K562 (cell line): ENCODE measurements around the gene ANKRD16. TPM values are rescaled to one million over a fixed set of nuclear protein-coding genes. Genes with fewer than 3 reads are reported as not detected.

Experiments used
- ARNT ChIP-seq, 2 experiments: fragments of 450-650 bp; IDR thresholded peaks; 2 replicates each; pipeline ENCODE4 v1.6.1; 2016; ENCODE audit warnings: mild to moderate bottlenecking in 1 of 2
- BACH1 ChIP-seq: fragments of 200-800 bp; sonication (Bioruptor generic); IDR thresholded peaks from 2 replicates; pipeline ENCODE4 v1.6.1; 2016; ENCODE audit warnings: missing genetic modification characterization, missing compliant biosample characterization
- ELF4 ChIP-seq: fragments of 450-650 bp; formaldehyde crosslinking; IDR thresholded peaks from 2 replicates; pipeline ENCODE4 v1.4.0; 2022; ENCODE audit warnings: missing genetic modification characterization
- FOSL1 ChIP-seq: fragments of 200-800 bp; sonication (Bioruptor generic); conservative IDR thresholded peaks from 2 replicates; pipeline ENCODE4 v1.6.1; 2016; ENCODE audit warnings: missing genetic modification characterization, missing compliant biosample characterization
- JUND ChIP-seq, 2 experiments: IDR thresholded peaks; 2 replicates in 1 of 2; 3 replicates in 1 of 2; pipeline ENCODE4 v1.6.1; 2011; ENCODE audit warnings: borderline replicate concordance in 2 of 2, low read depth in 2 of 2, low read length in 2 of 2, improper control_type of control experiment in 1 of 2, missing biosample characterization in 1 of 2, missing genetic modification characterization in 1 of 2, missing genetic modification reagents in 1 of 2
- NBN ChIP-seq: fragments of 450-650 bp; IDR thresholded peaks from 2 replicates; pipeline ENCODE4 v1.6.1; 2016; ENCODE audit warnings: low read depth, mild to moderate bottlenecking
- NCOR1 ChIP-seq: fragments of 450-650 bp; IDR thresholded peaks from 2 replicates; pipeline ENCODE4 v1.6.1; 2016; ENCODE audit warnings: mild to moderate bottlenecking, moderate library complexity
- NFIC ChIP-seq: fragments of 450-650 bp; IDR thresholded peaks from 2 replicates; pipeline ENCODE4 v1.6.1; 2017; ENCODE audit warnings: mild to moderate bottlenecking, inconsistent platforms
- PBX2 ChIP-seq, 2 experiments: IDR thresholded peaks in 1 of 2; conservative IDR thresholded peaks in 1 of 2; 2 replicates each; pipeline ENCODE4 v1.6.1; 2016; ENCODE audit warnings: low read depth in 2 of 2, mild to moderate bottlenecking in 1 of 2, missing compliant biosample characterization in 1 of 2, missing genetic modification characterization in 1 of 2, moderate library complexity in 1 of 2
- PHF20 ChIP-seq: fragments of 450-650 bp; IDR thresholded peaks from 2 replicates; pipeline ENCODE4 v1.6.1; 2018; ENCODE audit not compliant: partially characterized antibody
- POLR2B ChIP-seq: fragments of 450-650 bp; IDR thresholded peaks from 2 replicates; pipeline ENCODE4 v1.6.1; 2018; ENCODE audit warnings: low read depth; ENCODE audit not compliant: partially characterized antibody
- POLR2H ChIP-seq: IDR thresholded peaks from 2 replicates; pipeline ENCODE4 v1.6.1; 2016; ENCODE audit warnings: missing genetic modification characterization, low read depth, mild to moderate bottlenecking, control low read depth, missing compliant biosample characterization, moderate library complexity
- RBM34 ChIP-seq: fragments of 200-400 bp; formaldehyde crosslinking; IDR thresholded peaks from 2 replicates; pipeline ENCODE4 v1.6.1; 2018; ENCODE audit warnings: low read length, borderline replicate concordance; ENCODE audit not compliant: insufficient read depth
- REST ChIP-seq, 2 experiments: fragments of 450-650 bp; formaldehyde crosslinking in 1 of 2; IDR thresholded peaks; 2 replicates each; pipeline versions ENCODE4 v1.4.0 to v1.6.1; 2014 to 2020; ENCODE audit warnings: mild to moderate bottlenecking in 2 of 2, borderline replicate concordance in 1 of 2, low read depth in 1 of 2
- SMARCA4 ChIP-seq: fragments of 450-650 bp; IDR thresholded peaks from 2 replicates; pipeline ENCODE4 v1.6.1; 2016
- ZNF253 ChIP-seq: fragments of 250-450 bp; sonication (Bioruptor Pico); conservative IDR thresholded peaks from 2 replicates; pipeline ENCODE4 v1.6.1; 2021; ENCODE audit warnings: mild to moderate bottlenecking
- ZNF589 ChIP-seq: fragments of 200-800 bp; sonication (Bioruptor generic); IDR thresholded peaks from 2 replicates; pipeline ENCODE4 v1.6.1; 2016; ENCODE audit warnings: low read depth, missing genetic modification characterization, missing compliant biosample characterization
- polyA plus RNA-seq, 8 experiments: library from polyadenylated mRNA; depleted of rRNA in 4 of 8; stranded (reverse) in 5 of 8; unstranded in 3 of 8; fragments of >200 nt; fragmentation: Nextera tagmentation in 2 of 8; fragmentation: Illumina TruSeq in 1 of 8; extraction: Ambion mirVana in 2 of 8; extraction: Trizol in 1 of 8; gene quantifications; 2 replicates each; pipeline versions ENCODE4 v1.2.1 to v1.2.3, GENCODE V29; 2011 to 2014; ENCODE audit warnings: inconsistent platforms in 1 of 8, missing spikeins in 1 of 8
- total RNA-seq, 7 experiments: library from RNA; depleted of rRNA in 6 of 7; stranded (reverse); fragments of >200 nt in 6 of 7; fragmentation: Illumina TruSeq in 2 of 7; extraction: Trizol in 2 of 7; gene quantifications; 2 replicates each; pipeline versions ENCODE4 v1.2.1 to v1.2.3, GENCODE V29; 2011 to 2021; ENCODE audit warnings: low replicate concordance in 1 of 7

ANKRD16 gene
- total and polyA plus RNA-seq, 9 of the 15 experiments (the other 6 are each of a cell fraction or from before 2014, with no cell fraction given): 1.5 to 16.0 (median 9.5) TPM

GRCh38 chr10:5933909-5934546 is 44.3 kb upstream of the ANKRD16 start (continued):
- TF ChIP-seq PBX2 (CRISPR knock-in tag; IDR thresholded peaks at IDR 0.05; ENCODE audit: low read depth) (no peak), PBX2 (tag; conservative IDR thresholded peaks at IDR 0.05; ENCODE audit: low read depth) (0 out of 2 replicates have a peak, but pooled peaks have one; percentile 9), ARNT (IDR thresholded peaks at IDR 0.05) (peak; percentile 32 to 64; a peak in 2 of 4 replicates), POLR2B (no peak), ZNF589 (CRISPR knock-in tag) (peak; percentile 78), SMARCA4 (peak; percentile 92), JUND (IDR thresholded peaks at IDR 0.05; ENCODE audit: borderline replicate concordance, low read depth, low read length) (peak; percentile 61; the same call in 1 of the 2 replicates), JUND (tag; IDR thresholded peaks at IDR 0.05; ENCODE audit: borderline replicate concordance, low read depth, low read length) (no peak; the same call in 2 of the 3 replicates), ZNF253 (no peak), ELF4 (CRISPR knock-in tag) (peak; percentile 40; the same call in 1 of the 2 replicates), POLR2H (tag) (no peak), BACH1 (tag) (0 out of 2 replicates have a peak, but pooled peaks have one; percentile 35), REST (IDR thresholded peaks at IDR 0.05; ENCODE audit: borderline replicate concordance) (no peak), REST (CRISPR knock-in tag; IDR thresholded peaks at IDR 0.05; ENCODE audit: low read depth) (no peak), NCOR1 (peak; percentile 92), PHF20 (no peak), NBN (0 out of 2 replicates have a peak, but pooled peaks have one; percentile 21), RBM34 (no peak), FOSL1 (tag) (0 out of 2 replicates have a peak, but pooled peaks have one; percentile 18), NFIC (peak; percentile 70)
